ENCODE measurements around the gene SLC25A21.
"Not testable (repeated sequence)": the region's sequence is repeated elsewhere in the genome, so short reads cannot be mapped to it uniquely, and the experiment has no call there.

SLC25A21 gene

GRCh38 chr14:36916668-36917067 is 255.7 kb downstream of the SLC25A21 start:
- no peak overlapping the region for H3K27ac ChIP-seq (ENCODE audit: insufficient read depth in 1 of 2, low read depth in 1 of 2, low read length in 2 of 2, poor library complexity in 1 of 2, severe bottlenecking in 2 of 2)
- H3K27me3 ChIP-seq (replicated peaks in 2 of 5; ENCODE audit: control insufficient read depth in 4 of 5, insufficient read depth in 5 of 5, low read length in 4 of 5), result no peaks in the 10 kb centered on the region
- H3K4me1 ChIP-seq (ENCODE audit: control extremely low read depth in 1 of 4, control insufficient read depth in 4 of 4, insufficient read depth in 4 of 4, low read length in 3 of 4), result no peaks in the 10 kb centered on the region
- WGBS (ENCODE audit: insufficient coverage), result 90% methylated on average over 2 of the region's 2 CpGs
- POLR2A ChIA-PET, result no interaction called here
- no peaks in the 10 kb centered on the region for H3K9me3 ChIP-seq (ENCODE audit: control extremely low read depth in 1 of 5, control insufficient read depth in 4 of 5, insufficient read depth in 2 of 5, low read depth in 1 of 5, low read length in 4 of 5)
- DNase-seq, result no peak
- CTCF ChIA-PET, result no interaction called here
- no peaks in the 10 kb centered on the region for H3K36me3 ChIP-seq (ENCODE audit: control insufficient read depth in 4 of 4, insufficient read depth in 4 of 4, low read length in 3 of 4)
- H3K4me3 ChIP-seq (ENCODE audit: control insufficient read depth in 1 of 7, extremely low read depth in 1 of 7, insufficient read depth in 4 of 7, low read depth in 2 of 7, low read length in 6 of 7), result no peak overlapping the region

- ChIA-PET POLR2A (no interaction called here), CTCF (no interaction called here)
- WGBS (ENCODE audit: insufficient coverage), result no CpG with 5 or more reads among the region's 1 CpG
Measured at GRCh38 chr14:36915081-36915480, 257.3 kb downstream of the SLC25A21 start.

GRCh38 chr14:36910578-36910977 is 261.8 kb downstream of the SLC25A21 start:
- 100% methylated on average over 1 of the region's 3 CpGs for WGBS (ENCODE audit: insufficient coverage)

More at GRCh38 chr14:36915081-36915480, 257.3 kb downstream of the SLC25A21 start:
- H3K4me1 ChIP-seq (ENCODE audit: control extremely low read depth in 1 of 4, control insufficient read depth in 4 of 4, insufficient read depth in 4 of 4, low read length in 3 of 4), result no peaks in the 10 kb centered on the region
- H3K27me3 ChIP-seq (replicated peaks in 2 of 5; ENCODE audit: control insufficient read depth in 4 of 5, insufficient read depth in 5 of 5, low read length in 4 of 5), result no peaks in the 10 kb centered on the region
- no peak overlapping the region for H3K27ac ChIP-seq (ENCODE audit: insufficient read depth in 1 of 2, low read depth in 1 of 2, low read length in 2 of 2, poor library complexity in 1 of 2, severe bottlenecking in 2 of 2)
- no peak for DNase-seq
- H3K4me3 ChIP-seq (ENCODE audit: control insufficient read depth in 1 of 7, extremely low read depth in 1 of 7, insufficient read depth in 4 of 7, low read depth in 2 of 7, low read length in 6 of 7), result no peak overlapping the region
- H3K36me3 ChIP-seq (ENCODE audit: control insufficient read depth in 4 of 4, insufficient read depth in 4 of 4, low read length in 3 of 4), result no peaks in the 10 kb centered on the region
- no peaks in the 10 kb centered on the region for H3K9me3 ChIP-seq (ENCODE audit: control extremely low read depth in 1 of 5, control insufficient read depth in 4 of 5, insufficient read depth in 2 of 5, low read depth in 1 of 5, low read length in 4 of 5)

DNA sequence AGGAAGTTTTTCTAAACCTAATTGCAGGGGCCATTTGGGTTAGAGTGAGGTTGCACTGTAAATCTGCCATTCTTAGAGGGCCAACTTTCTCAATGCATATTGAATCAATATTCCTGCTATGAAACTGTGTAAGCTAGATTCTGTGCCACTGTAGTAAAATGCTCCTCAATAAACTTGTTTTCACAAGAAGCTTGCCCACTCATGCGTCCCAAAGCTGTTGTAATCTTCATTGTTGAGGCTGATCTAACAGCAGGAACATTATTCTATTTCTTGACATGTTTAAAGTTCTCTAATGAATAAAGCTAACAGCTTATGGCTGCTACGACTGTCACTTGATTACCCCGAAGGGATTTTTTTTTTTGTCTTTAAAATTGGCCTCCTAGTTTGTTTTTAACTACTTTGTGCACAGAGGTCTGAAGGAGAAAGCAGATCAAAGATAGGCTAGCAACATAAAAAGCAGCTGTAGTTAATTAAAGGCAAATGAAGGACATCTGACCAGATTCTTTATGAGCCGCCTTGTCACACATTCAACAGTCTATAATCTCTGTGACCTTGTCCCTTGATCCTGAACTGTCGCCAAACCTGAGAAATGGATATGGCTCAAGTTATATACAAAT is 267.0 kb downstream of the SLC25A21 start:
- Histone ChIP-seq H3K27me3 (replicated peaks in 2 of 5; ENCODE audit: control insufficient read depth in 4 of 5, insufficient read depth in 5 of 5, low read length in 4 of 5) (no peaks in the 10 kb centered on the region), H3K27ac (ENCODE audit: insufficient read depth in 1 of 2, low read depth in 1 of 2, low read length in 2 of 2, poor library complexity in 1 of 2, severe bottlenecking in 2 of 2) (no peak overlapping the region), H3K4me1 (ENCODE audit: control extremely low read depth in 1 of 4, control insufficient read depth in 4 of 4, insufficient read depth in 4 of 4, low read length in 3 of 4) (no peaks in the 10 kb centered on the region), H3K4me3 (ENCODE audit: control insufficient read depth in 1 of 7, extremely low read depth in 1 of 7, insufficient read depth in 4 of 7, low read depth in 2 of 7, low read length in 6 of 7) (no peak overlapping the region), H3K36me3 (ENCODE audit: control insufficient read depth in 4 of 4, insufficient read depth in 4 of 4, low read length in 3 of 4) (no peaks in the 10 kb centered on the region), H3K9me3 (ENCODE audit: control extremely low read depth in 1 of 5, control insufficient read depth in 4 of 5, insufficient read depth in 2 of 5, low read depth in 1 of 5, low read length in 4 of 5) (no peaks in the 10 kb centered on the region)
- DNase-seq, result no peak
- CTCF ChIA-PET, result no interaction called here
- WGBS (ENCODE audit: insufficient coverage), result 90% methylated on average over 2 of the region's 5 CpGs
- POLR2A ChIA-PET, result no interaction called here

More at GRCh38 chr14:36910578-36910977, 261.8 kb downstream of the SLC25A21 start:
- no peaks in the 10 kb centered on the region for H3K27me3 ChIP-seq (replicated peaks in 2 of 5; ENCODE audit: control insufficient read depth in 4 of 5, insufficient read depth in 5 of 5, low read length in 4 of 5)
- ChIA-PET POLR2A (no interaction called here), CTCF (no interaction called here)
- no peaks in the 10 kb centered on the region for H3K36me3 ChIP-seq (ENCODE audit: control insufficient read depth in 4 of 4, insufficient read depth in 4 of 4, low read length in 3 of 4)
- DNase-seq, result no peak
- H3K9me3 ChIP-seq (ENCODE audit: control extremely low read depth in 1 of 5, control insufficient read depth in 4 of 5, insufficient read depth in 2 of 5, low read depth in 1 of 5, low read length in 4 of 5), result no peaks in the 10 kb centered on the region
- H3K4me1 ChIP-seq (ENCODE audit: control extremely low read depth in 1 of 4, control insufficient read depth in 4 of 4, insufficient read depth in 4 of 4, low read length in 3 of 4), result no peaks in the 10 kb centered on the region
- H3K4me3 ChIP-seq (ENCODE audit: control insufficient read depth in 1 of 7, extremely low read depth in 1 of 7, insufficient read depth in 4 of 7, low read depth in 2 of 7, low read length in 6 of 7), result no peak overlapping the region
- H3K27ac ChIP-seq (ENCODE audit: insufficient read depth in 1 of 2, low read depth in 1 of 2, low read length in 2 of 2, poor library complexity in 1 of 2, severe bottlenecking in 2 of 2), result no peak overlapping the region

DNA sequence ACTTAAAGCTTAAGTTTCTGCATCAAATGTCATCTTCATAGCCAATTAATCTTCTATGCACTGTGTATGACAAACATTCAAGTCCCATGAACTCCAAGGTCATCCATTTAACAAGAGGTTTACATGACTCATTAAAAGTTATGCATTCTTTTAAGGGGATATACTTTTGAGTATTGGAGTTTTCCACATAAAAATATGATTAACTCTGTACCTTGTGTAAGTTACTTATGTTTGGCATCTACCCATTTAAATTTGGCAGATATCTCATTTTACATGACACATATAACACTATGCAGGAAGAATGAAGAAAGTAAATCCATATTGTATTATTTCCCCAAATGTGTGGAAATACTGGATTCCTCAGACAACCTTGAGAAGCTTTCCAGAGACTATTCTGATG is 270.5 kb downstream of the SLC25A21 start:
- Histone ChIP-seq H3K27me3 (replicated peaks in 2 of 5; ENCODE audit: control insufficient read depth in 4 of 5, insufficient read depth in 5 of 5, low read length in 4 of 5) (no peaks in the 10 kb centered on the region), H3K36me3 (ENCODE audit: control insufficient read depth in 4 of 4, insufficient read depth in 4 of 4, low read length in 3 of 4) (no peaks in the 10 kb centered on the region), H3K4me1 (ENCODE audit: control extremely low read depth in 1 of 4, control insufficient read depth in 4 of 4, insufficient read depth in 4 of 4, low read length in 3 of 4) (no peaks in the 10 kb centered on the region), H3K9me3 (ENCODE audit: control extremely low read depth in 1 of 5, control insufficient read depth in 4 of 5, insufficient read depth in 2 of 5, low read depth in 1 of 5, low read length in 4 of 5) (no peaks in the 10 kb centered on the region), H3K27ac (ENCODE audit: insufficient read depth in 1 of 2, low read depth in 1 of 2, low read length in 2 of 2, poor library complexity in 1 of 2, severe bottlenecking in 2 of 2) (no peak overlapping the region), H3K4me3 (ENCODE audit: control insufficient read depth in 1 of 7, extremely low read depth in 1 of 7, insufficient read depth in 4 of 7, low read depth in 2 of 7, low read length in 6 of 7) (no peak overlapping the region)
- CTCF ChIA-PET, result no interaction called here
- DNase-seq, result no peak
- POLR2A ChIA-PET, result no interaction called here

- WGBS (ENCODE audit: insufficient coverage), result 100% methylated on average over 1 of the region's 2 CpGs
- POLR2A ChIA-PET, result no interaction called here
Measured at GRCh38 chr14:36900846-36901245, 271.6 kb downstream of the SLC25A21 start.

DNA sequence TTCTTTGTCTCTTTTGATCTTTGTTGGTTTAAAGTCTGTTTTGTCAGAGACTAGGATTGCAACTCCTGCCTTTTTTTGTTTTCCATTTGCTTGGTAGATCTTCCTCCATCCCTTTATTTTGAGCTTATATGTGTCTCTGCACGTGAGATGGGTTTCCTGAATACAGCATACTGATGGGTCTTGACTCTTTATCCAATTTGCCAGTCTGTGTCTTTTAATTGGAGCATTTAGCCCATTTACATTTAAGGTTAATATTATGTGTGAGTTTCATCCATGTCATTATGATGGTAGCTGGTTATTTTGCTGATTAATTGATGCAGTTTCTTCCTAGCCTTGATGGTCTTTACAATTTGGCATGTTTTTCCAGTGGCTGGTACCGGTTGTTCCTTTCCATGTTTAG is 276.1 kb downstream of the SLC25A21 start:
- not testable (repeated sequence) for DNase-seq; H3K9me3 ChIP-seq (ENCODE audit: control extremely low read depth in 1 of 5, control insufficient read depth in 4 of 5, insufficient read depth in 2 of 5, low read depth in 1 of 5, low read length in 4 of 5)

More at GRCh38 chr14:36900846-36901245, 271.6 kb downstream of the SLC25A21 start:
- no peak overlapping the region for H3K27ac ChIP-seq (ENCODE audit: insufficient read depth in 1 of 2, low read depth in 1 of 2, low read length in 2 of 2, poor library complexity in 1 of 2, severe bottlenecking in 2 of 2)
- H3K27me3 ChIP-seq (replicated peaks in 2 of 5; ENCODE audit: control insufficient read depth in 4 of 5, insufficient read depth in 5 of 5, low read length in 4 of 5), result no peaks in the 10 kb centered on the region
- no peaks in the 10 kb centered on the region for H3K9me3 ChIP-seq (ENCODE audit: control extremely low read depth in 1 of 5, control insufficient read depth in 4 of 5, insufficient read depth in 2 of 5, low read depth in 1 of 5, low read length in 4 of 5)
- no peak overlapping the region for H3K4me3 ChIP-seq (ENCODE audit: control insufficient read depth in 1 of 7, extremely low read depth in 1 of 7, insufficient read depth in 4 of 7, low read depth in 2 of 7, low read length in 6 of 7)
- CTCF ChIA-PET, result no interaction called here
- no peaks in the 10 kb centered on the region for H3K4me1 ChIP-seq (ENCODE audit: control extremely low read depth in 1 of 4, control insufficient read depth in 4 of 4, insufficient read depth in 4 of 4, low read length in 3 of 4)
- H3K36me3 ChIP-seq (ENCODE audit: control insufficient read depth in 4 of 4, insufficient read depth in 4 of 4, low read length in 3 of 4), result no peaks in the 10 kb centered on the region
- no peak for DNase-seq

More for the DNA sequence above, 276.1 kb downstream of the SLC25A21 start:
- POLR2A ChIA-PET; H3K4me1 ChIP-seq (ENCODE audit: control extremely low read depth in 1 of 4, control insufficient read depth in 4 of 4, insufficient read depth in 4 of 4, low read length in 3 of 4); CTCF ChIA-PET; H3K4me3 ChIP-seq (ENCODE audit: control insufficient read depth in 1 of 7, extremely low read depth in 1 of 7, insufficient read depth in 4 of 7, low read depth in 2 of 7, low read length in 6 of 7); H3K36me3 ChIP-seq (ENCODE audit: control insufficient read depth in 4 of 4, insufficient read depth in 4 of 4, low read length in 3 of 4); H3K27ac ChIP-seq (ENCODE audit: insufficient read depth in 1 of 2, low read depth in 1 of 2, low read length in 2 of 2, poor library complexity in 1 of 2, severe bottlenecking in 2 of 2); H3K27me3 ChIP-seq (replicated peaks in 2 of 5; ENCODE audit: control insufficient read depth in 4 of 5, insufficient read depth in 5 of 5, low read length in 4 of 5): not testable (repeated sequence)
- WGBS (ENCODE audit: insufficient coverage), result no CpG with 5 or more reads among the region's 2 CpGs

Measured in common myeloid progenitor, CD34-positive (primary cell).